SK-N-SH treated with all-trans-retinoic acid at 6 μM for 48 hours (cell line): ENCODE results near the gene B4GALT1.

Experiments used
- ATAC-seq: fragments of 200-7000 bp; cut with Tn5 transposase; 3 replicates; pipeline ENCODE4 v1.9.1; 2020; ENCODE audit warnings: mild to moderate bottlenecking, moderate library complexity
- BACH2 ChIP-seq: fragments of 250-450 bp; sonication (Bioruptor Pico); IDR thresholded peaks from 2 replicates; pipeline ENCODE4 v1.9.0; 2021; ENCODE audit warnings: mild to moderate bottlenecking, borderline replicate concordance
- CREB5 ChIP-seq: fragments of 250-450 bp; sonication (Bioruptor Pico); IDR thresholded peaks from 2 replicates; pipeline ENCODE4 v1.5.1; 2020; ENCODE audit warnings: low read depth, mild to moderate bottlenecking, moderate library complexity
- CSDC2 ChIP-seq: fragments of 250-450 bp; sonication (Bioruptor Pico); IDR thresholded peaks from 2 replicates; pipeline ENCODE4 v1.5.0; 2020; ENCODE audit warnings: mild to moderate bottlenecking, moderate library complexity
- ESRRG ChIP-seq: fragments of 250-450 bp; sonication (Bioruptor Pico); IDR thresholded peaks from 2 replicates; pipeline ENCODE4 v1.6.1; 2021; ENCODE audit warnings: mild to moderate bottlenecking
- GLIS3 ChIP-seq: fragments of 250-450 bp; sonication (Bioruptor Pico); IDR thresholded peaks from 2 replicates; pipeline ENCODE4 v1.5.0; 2020; ENCODE audit warnings: mild to moderate bottlenecking, moderate library complexity
- ISL1 ChIP-seq: fragments of 250-450 bp; sonication (Bioruptor Pico); IDR thresholded peaks from 2 replicates; pipeline ENCODE4 v2.1.2; 2022; ENCODE audit warnings: mild to moderate bottlenecking, moderate library complexity
- OSR1 ChIP-seq: fragments of 250-450 bp; sonication (Bioruptor Pico); IDR thresholded peaks from 2 replicates; pipeline ENCODE4 v1.8.0; 2022; ENCODE audit warnings: moderate library complexity, mild to moderate bottlenecking, inconsistent platforms
- PATZ1 ChIP-seq: fragments of 250-450 bp; sonication (Bioruptor Pico); IDR thresholded peaks from 2 replicates; pipeline ENCODE4 v1.8.0; 2020; ENCODE audit warnings: mild to moderate bottlenecking, moderate library complexity, borderline replicate concordance
- POU6F1 ChIP-seq: fragments of 250-450 bp; sonication (Bioruptor Pico); IDR thresholded peaks from 2 replicates; pipeline ENCODE4 v1.8.0; 2021; ENCODE audit warnings: low read depth, mild to moderate bottlenecking, moderate library complexity, borderline replicate concordance
- PPARA ChIP-seq: fragments of 250-450 bp; sonication (Bioruptor Pico); IDR thresholded peaks from 2 replicates; pipeline ENCODE4 v1.5.0; 2020; ENCODE audit warnings: mild to moderate bottlenecking, borderline replicate concordance
- RARB ChIP-seq: fragments of 250-450 bp; sonication (Bioruptor Pico); IDR thresholded peaks from 2 replicates; pipeline ENCODE4 v1.8.0; 2021; ENCODE audit warnings: mild to moderate bottlenecking, moderate library complexity
- SNAI2 ChIP-seq: fragments of 250-450 bp; sonication (Bioruptor Pico); IDR thresholded peaks from 2 replicates; pipeline ENCODE4 v1.5.0; 2020; ENCODE audit warnings: mild to moderate bottlenecking, moderate library complexity
- TCF4 ChIP-seq: fragments of 250-450 bp; sonication (Bioruptor Pico); IDR thresholded peaks from 2 replicates; pipeline ENCODE4 v1.8.0; 2021; ENCODE audit warnings: mild to moderate bottlenecking, moderate library complexity, borderline replicate concordance
- TSHZ2 ChIP-seq: fragments of 250-450 bp; sonication (Bioruptor Pico); IDR thresholded peaks from 2 replicates; pipeline ENCODE4 v1.5.0; 2020; ENCODE audit warnings: mild to moderate bottlenecking, moderate library complexity
- ZC3H10 ChIP-seq: fragments of 250-450 bp; sonication (Bioruptor Pico); IDR thresholded peaks from 2 replicates; pipeline ENCODE4 v1.5.1; 2021; ENCODE audit warnings: mild to moderate bottlenecking, moderate library complexity
- ZFP3 ChIP-seq: fragments of 250-450 bp; sonication (Bioruptor Pico); IDR thresholded peaks from 2 replicates; pipeline ENCODE4 v1.5.0; 2020; ENCODE audit warnings: mild to moderate bottlenecking, moderate library complexity
- ZFP30 ChIP-seq: fragments of 450-650 bp; formaldehyde crosslinking; IDR thresholded peaks from 2 replicates; pipeline ENCODE4 v1.5.0; 2022; ENCODE audit warnings: mild to moderate bottlenecking, moderate library complexity
- ZNF565 ChIP-seq: fragments of 450-650 bp; formaldehyde crosslinking; conservative IDR thresholded peaks from 2 replicates; pipeline ENCODE4 v1.5.0; 2020; ENCODE audit warnings: low read depth, mild to moderate bottlenecking, moderate library complexity
- ZNF70 ChIP-seq: fragments of 450-650 bp; formaldehyde crosslinking; IDR thresholded peaks from 2 replicates; pipeline ENCODE4 v1.5.0; 2020; ENCODE audit warnings: mild to moderate bottlenecking, moderate library complexity
- ZNF8 ChIP-seq: fragments of 450-650 bp; formaldehyde crosslinking; IDR thresholded peaks from 2 replicates; pipeline ENCODE4 v1.5.0; 2020; ENCODE audit warnings: mild to moderate bottlenecking, moderate library complexity
- TF ChIP-seq, protein P1 (sequence below): fragments of 250-450 bp; sonication (Bioruptor Pico); IDR thresholded peaks from 2 replicates; pipeline ENCODE4 v1.5.1; 2021; ENCODE audit warnings: mild to moderate bottlenecking, moderate library complexity

Gene B4GALT1, protein sequence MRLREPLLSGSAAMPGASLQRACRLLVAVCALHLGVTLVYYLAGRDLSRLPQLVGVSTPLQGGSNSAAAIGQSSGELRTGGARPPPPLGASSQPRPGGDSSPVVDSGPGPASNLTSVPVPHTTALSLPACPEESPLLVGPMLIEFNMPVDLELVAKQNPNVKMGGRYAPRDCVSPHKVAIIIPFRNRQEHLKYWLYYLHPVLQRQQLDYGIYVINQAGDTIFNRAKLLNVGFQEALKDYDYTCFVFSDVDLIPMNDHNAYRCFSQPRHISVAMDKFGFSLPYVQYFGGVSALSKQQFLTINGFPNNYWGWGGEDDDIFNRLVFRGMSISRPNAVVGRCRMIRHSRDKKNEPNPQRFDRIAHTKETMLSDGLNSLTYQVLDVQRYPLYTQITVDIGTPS

GRCh38 chr9:33167084-33167971 is at the start of gene B4GALT1:
Gene B4GALT1, minus strand, starts transcription at chr9:33167336. Its CDS starts 167 bp downstream, at chr9:33167169.
- TF ChIP-seq PPARA (CRISPR knock-in tag) (no peak), OSR1 (CRISPR knock-in tag) (no peak), PATZ1 (CRISPR knock-in tag) (no peak), BACH2 (CRISPR knock-in tag) (no peak), RARB (CRISPR knock-in tag) (no peak), TSHZ2 (peak; percentile 34; the same call in 1 of the 2 replicates), ZFP3 (no peak), SNAI2 (CRISPR knock-in tag) (0 out of 2 replicates have a peak, but pooled peaks have one; percentile 46)
- ATAC-seq: peak; percentile 84

- no peak for TF ChIP-seq TCF4
- TF ChIP-seq ISL1 (CRISPR knock-in tag): no peak
- TF ChIP-seq ESRRG (CRISPR knock-in tag): no peak
- no peak for TF ChIP-seq OSR1 (CRISPR knock-in tag)
- TF ChIP-seq ZNF8 (CRISPR knock-in tag): no peak
- no peak for TF ChIP-seq ZNF565 (CRISPR knock-in tag)
- TF ChIP-seq CREB5 (CRISPR knock-in tag): no peak
- TF ChIP-seq CSDC2 (CRISPR knock-in tag): no peak
- TF ChIP-seq, protein P1, sequence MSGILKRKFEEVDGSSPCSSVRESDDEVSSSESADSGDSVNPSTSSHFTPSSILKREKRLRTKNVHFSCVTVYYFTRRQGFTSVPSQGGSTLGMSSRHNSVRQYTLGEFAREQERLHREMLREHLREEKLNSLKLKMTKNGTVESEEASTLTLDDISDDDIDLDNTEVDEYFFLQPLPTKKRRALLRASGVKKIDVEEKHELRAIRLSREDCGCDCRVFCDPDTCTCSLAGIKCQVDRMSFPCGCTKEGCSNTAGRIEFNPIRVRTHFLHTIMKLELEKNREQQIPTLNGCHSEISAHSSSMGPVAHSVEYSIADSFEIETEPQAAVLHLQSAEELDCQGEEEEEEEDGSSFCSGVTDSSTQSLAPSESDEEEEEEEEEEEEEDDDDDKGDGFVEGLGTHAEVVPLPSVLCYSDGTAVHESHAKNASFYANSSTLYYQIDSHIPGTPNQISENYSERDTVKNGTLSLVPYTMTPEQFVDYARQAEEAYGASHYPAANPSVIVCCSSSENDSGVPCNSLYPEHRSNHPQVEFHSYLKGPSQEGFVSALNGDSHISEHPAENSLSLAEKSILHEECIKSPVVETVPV: no peak
- no peak for TF ChIP-seq SNAI2 (CRISPR knock-in tag)
- TF ChIP-seq GLIS3: no peak
- peak; percentile 86 for ATAC-seq
Observed at GRCh38 chr9:33211695-33212393, 44.7 kb upstream of the B4GALT1 start.

GRCh38 chr9:33210006-33210715 is 43.0 kb upstream of the B4GALT1 start:
- no peak for TF ChIP-seq TCF4
- TF ChIP-seq CSDC2 (CRISPR knock-in tag): no peak
- no peak for TF ChIP-seq ZFP30 (CRISPR knock-in tag)
- no peak for TF ChIP-seq ISL1 (CRISPR knock-in tag)
- TF ChIP-seq CREB5 (CRISPR knock-in tag): no peak
- TF ChIP-seq ZNF565 (CRISPR knock-in tag): no peak
- TF ChIP-seq ZNF70 (CRISPR knock-in tag): no peak
- no peak for TF ChIP-seq ZC3H10
- no peak for TF ChIP-seq SNAI2 (CRISPR knock-in tag)
- TF ChIP-seq RARB (CRISPR knock-in tag): no peak
- no peak for TF ChIP-seq PATZ1 (CRISPR knock-in tag)
- no peak for TF ChIP-seq POU6F1
- no peak for ATAC-seq
